ENCODE data around the gene GYPC. TPM values are rescaled to one million over a fixed set of nuclear protein-coding genes. Genes with fewer than 3 reads are reported as not detected.

The GYPC gene
- total RNA-seq, 1 experiment from 2014 or later, result 28.1 TPM

DNA sequence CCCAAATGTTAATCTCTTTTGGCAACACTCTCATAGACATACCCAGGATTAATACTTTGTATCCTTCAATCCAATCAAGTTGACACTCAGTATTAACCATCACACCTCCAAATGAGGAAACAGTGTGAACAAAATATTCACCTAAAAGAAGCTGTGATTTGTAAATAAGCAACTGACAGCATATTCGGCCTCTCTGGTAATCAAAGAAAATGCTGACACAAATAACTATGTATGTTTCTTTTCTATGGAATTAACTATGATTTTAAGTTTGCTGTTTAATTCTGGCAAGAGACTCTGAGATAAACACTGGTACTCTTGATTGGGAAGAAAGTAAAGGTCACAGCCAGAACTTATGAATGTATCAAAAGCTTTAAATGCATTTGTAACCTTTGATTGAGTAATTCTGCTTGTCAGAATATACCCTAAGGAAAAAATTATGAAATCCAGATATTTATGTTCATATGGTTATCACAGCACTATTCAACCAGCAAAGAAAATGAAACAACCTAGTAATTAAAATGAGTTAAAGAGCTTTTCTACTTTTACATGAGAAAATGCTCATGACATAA is 3.6 kb upstream of the GYPC start:
- DNase-seq (ENCODE audit: low spot score) (no peak), ATAC-seq (no peak)
- H3K36me3 Mint-ChIP-seq, result no peaks in the 10 kb centered on the region
- no peak overlapping the region for H3K27ac Mint-ChIP-seq
- POLR2A ChIA-PET, result no interaction called here
- H3K9me3 Mint-ChIP-seq, result peaks cover 26% of the 10 kb centered on the region
- H3K27me3 Mint-ChIP-seq (ENCODE audit: low read depth), result peaks cover 19% of the 10 kb centered on the region
- CTCF ChIA-PET, result interaction anchor here (0.9 kb wide), 1 partner anchor 124 kb away, joined by 3 read pairs; no protein-coding TSS in a partner anchor
- TF ChIP-seq SMAD4 (CRISPR knock-in tag; IDR thresholded peaks at IDR 0.05) (no peak), NFE2L1 (CRISPR knock-in tag; IDR thresholded peaks at IDR 0.05) (no peak), ZNF263 (CRISPR knock-in tag; IDR thresholded peaks at IDR 0.05; ENCODE audit: low read depth) (no peak), TCF7 (CRISPR knock-in tag; IDR thresholded peaks at IDR 0.05; ENCODE audit: low read depth) (no peak), MXD4 (CRISPR knock-in tag; IDR thresholded peaks at IDR 0.05; ENCODE audit: borderline replicate concordance) (no peak), ZNF121 (CRISPR knock-in tag; IDR thresholded peaks at IDR 0.05) (no peak)
- TF ChIP-seq, protein P1, sequence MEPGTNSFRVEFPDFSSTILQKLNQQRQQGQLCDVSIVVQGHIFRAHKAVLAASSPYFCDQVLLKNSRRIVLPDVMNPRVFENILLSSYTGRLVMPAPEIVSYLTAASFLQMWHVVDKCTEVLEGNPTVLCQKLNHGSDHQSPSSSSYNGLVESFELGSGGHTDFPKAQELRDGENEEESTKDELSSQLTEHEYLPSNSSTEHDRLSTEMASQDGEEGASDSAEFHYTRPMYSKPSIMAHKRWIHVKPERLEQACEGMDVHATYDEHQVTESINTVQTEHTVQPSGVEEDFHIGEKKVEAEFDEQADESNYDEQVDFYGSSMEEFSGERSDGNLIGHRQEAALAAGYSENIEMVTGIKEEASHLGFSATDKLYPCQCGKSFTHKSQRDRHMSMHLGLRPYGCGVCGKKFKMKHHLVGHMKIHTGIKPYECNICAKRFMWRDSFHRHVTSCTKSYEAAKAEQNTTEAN (CRISPR knock-in tag; IDR thresholded peaks at IDR 0.05), result no peak
- TF ChIP-seq, protein P2, sequence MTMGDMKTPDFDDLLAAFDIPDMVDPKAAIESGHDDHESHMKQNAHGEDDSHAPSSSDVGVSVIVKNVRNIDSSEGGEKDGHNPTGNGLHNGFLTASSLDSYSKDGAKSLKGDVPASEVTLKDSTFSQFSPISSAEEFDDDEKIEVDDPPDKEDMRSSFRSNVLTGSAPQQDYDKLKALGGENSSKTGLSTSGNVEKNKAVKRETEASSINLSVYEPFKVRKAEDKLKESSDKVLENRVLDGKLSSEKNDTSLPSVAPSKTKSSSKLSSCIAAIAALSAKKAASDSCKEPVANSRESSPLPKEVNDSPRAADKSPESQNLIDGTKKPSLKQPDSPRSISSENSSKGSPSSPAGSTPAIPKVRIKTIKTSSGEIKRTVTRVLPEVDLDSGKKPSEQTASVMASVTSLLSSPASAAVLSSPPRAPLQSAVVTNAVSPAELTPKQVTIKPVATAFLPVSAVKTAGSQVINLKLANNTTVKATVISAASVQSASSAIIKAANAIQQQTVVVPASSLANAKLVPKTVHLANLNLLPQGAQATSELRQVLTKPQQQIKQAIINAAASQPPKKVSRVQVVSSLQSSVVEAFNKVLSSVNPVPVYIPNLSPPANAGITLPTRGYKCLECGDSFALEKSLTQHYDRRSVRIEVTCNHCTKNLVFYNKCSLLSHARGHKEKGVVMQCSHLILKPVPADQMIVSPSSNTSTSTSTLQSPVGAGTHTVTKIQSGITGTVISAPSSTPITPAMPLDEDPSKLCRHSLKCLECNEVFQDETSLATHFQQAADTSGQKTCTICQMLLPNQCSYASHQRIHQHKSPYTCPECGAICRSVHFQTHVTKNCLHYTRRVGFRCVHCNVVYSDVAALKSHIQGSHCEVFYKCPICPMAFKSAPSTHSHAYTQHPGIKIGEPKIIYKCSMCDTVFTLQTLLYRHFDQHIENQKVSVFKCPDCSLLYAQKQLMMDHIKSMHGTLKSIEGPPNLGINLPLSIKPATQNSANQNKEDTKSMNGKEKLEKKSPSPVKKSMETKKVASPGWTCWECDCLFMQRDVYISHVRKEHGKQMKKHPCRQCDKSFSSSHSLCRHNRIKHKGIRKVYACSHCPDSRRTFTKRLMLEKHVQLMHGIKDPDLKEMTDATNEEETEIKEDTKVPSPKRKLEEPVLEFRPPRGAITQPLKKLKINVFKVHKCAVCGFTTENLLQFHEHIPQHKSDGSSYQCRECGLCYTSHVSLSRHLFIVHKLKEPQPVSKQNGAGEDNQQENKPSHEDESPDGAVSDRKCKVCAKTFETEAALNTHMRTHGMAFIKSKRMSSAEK (CRISPR knock-in tag; IDR thresholded peaks at IDR 0.05; ENCODE audit: borderline replicate concordance), result no peak
- TF ChIP-seq, protein P3, sequence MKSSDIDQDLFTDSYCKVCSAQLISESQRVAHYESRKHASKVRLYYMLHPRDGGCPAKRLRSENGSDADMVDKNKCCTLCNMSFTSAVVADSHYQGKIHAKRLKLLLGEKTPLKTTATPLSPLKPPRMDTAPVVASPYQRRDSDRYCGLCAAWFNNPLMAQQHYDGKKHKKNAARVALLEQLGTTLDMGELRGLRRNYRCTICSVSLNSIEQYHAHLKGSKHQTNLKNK (CRISPR knock-in tag; IDR thresholded peaks at IDR 0.05), result no peak
- TF ChIP-seq, protein P4, sequence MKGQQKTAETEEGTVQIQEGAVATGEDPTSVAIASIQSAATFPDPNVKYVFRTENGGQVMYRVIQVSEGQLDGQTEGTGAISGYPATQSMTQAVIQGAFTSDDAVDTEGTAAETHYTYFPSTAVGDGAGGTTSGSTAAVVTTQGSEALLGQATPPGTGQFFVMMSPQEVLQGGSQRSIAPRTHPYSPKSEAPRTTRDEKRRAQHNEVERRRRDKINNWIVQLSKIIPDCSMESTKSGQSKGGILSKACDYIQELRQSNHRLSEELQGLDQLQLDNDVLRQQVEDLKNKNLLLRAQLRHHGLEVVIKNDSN (CRISPR knock-in tag; IDR thresholded peaks at IDR 0.05), result no peak
- TF ChIP-seq, protein P5, sequence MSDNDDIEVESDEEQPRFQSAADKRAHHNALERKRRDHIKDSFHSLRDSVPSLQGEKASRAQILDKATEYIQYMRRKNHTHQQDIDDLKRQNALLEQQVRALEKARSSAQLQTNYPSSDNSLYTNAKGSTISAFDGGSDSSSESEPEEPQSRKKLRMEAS (CRISPR knock-in tag; IDR thresholded peaks at IDR 0.05), result no peak
- TF ChIP-seq, protein P6, sequence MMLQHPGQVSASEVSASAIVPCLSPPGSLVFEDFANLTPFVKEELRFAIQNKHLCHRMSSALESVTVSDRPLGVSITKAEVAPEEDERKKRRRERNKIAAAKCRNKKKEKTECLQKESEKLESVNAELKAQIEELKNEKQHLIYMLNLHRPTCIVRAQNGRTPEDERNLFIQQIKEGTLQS (CRISPR knock-in tag; conservative IDR thresholded peaks at IDR 0.05), result no peak
- TF ChIP-seq, protein P7, sequence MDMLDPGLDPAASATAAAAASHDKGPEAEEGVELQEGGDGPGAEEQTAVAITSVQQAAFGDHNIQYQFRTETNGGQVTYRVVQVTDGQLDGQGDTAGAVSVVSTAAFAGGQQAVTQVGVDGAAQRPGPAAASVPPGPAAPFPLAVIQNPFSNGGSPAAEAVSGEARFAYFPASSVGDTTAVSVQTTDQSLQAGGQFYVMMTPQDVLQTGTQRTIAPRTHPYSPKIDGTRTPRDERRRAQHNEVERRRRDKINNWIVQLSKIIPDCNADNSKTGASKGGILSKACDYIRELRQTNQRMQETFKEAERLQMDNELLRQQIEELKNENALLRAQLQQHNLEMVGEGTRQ (CRISPR knock-in tag; IDR thresholded peaks at IDR 0.05), result no peak
- H3K4me3 Mint-ChIP-seq, result no peak overlapping the region
- H3K4me1 Mint-ChIP-seq, result peaks cover 21% of the 10 kb centered on the region

DNA sequence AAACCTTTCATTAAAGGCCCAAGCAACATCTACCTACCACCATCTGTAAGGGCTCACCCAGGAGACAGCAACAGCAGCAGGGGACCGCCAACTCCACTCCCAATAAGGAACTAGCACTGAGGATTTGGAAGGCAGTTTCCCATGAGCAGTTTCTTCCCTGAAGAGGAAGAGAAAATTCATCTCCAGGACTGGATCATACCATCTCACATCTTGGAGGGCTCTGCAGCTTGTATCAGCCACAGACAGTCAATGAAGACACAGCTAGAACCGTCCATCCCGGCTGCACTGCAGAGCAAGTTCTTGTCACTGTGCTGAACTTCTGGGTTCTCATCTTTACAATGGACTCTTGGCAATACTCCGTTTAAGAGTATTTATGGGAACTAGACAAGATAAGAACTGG is 2.8 kb upstream of the GYPC start:
- H3K4me1 Mint-ChIP-seq, result peaks cover 28% of the 10 kb centered on the region
- ChIA-PET POLR2A (no interaction called here), CTCF (no interaction called here)
- peaks cover 22% of the 10 kb centered on the region for H3K9me3 Mint-ChIP-seq
- peaks cover 19% of the 10 kb centered on the region for H3K27me3 Mint-ChIP-seq (ENCODE audit: low read depth)
- no peak for TF ChIP-seq MYBL2 (CRISPR knock-in tag; IDR thresholded peaks at IDR 0.05)
- TF ChIP-seq, protein P8, sequence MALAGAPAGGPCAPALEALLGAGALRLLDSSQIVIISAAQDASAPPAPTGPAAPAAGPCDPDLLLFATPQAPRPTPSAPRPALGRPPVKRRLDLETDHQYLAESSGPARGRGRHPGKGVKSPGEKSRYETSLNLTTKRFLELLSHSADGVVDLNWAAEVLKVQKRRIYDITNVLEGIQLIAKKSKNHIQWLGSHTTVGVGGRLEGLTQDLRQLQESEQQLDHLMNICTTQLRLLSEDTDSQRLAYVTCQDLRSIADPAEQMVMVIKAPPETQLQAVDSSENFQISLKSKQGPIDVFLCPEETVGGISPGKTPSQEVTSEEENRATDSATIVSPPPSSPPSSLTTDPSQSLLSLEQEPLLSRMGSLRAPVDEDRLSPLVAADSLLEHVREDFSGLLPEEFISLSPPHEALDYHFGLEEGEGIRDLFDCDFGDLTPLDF (CRISPR knock-in tag; IDR thresholded peaks at IDR 0.05), result no peak
- TF ChIP-seq ZNF317 (CRISPR knock-in tag; IDR thresholded peaks at IDR 0.05; ENCODE audit: borderline replicate concordance, low read depth), result no peak
- TF ChIP-seq, protein P9, sequence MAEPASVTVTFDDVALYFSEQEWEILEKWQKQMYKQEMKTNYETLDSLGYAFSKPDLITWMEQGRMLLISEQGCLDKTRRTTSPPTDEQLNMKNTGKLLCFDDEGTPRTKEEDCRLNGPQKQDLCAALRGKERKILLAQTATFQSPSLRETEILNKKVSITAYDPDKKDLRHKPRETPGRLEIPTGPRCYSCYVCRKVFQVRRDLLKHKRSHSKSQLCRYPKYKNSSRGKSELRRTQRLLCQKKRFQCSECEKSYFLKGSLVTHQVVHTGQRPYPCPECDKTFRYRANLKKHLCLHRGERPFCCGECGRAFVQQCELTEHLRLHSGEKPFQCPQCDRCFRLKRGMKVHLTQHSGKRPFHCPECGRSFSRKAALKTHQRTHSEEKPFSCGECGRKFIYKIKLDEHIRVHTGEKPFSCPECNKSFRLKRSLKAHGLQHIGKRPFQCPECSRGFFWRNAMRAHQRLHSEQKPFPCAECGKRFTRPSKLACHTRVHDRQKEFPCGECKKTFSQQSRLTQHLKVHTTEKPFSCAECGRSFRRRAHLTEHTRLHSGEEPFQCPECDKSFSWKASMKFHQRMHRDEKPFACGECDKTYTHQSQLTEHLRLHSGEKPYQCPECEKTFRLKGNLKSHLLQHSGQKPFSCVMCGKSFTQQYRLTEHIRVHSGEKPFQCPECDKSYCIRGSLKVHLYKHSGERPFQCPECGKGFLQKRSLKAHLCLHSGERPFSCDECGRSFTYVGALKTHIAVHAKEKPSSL (CRISPR knock-in tag; conservative IDR thresholded peaks at IDR 0.05), result no peak
- ATAC-seq (no peak), DNase-seq (ENCODE audit: low spot score) (no peak)
- no peak overlapping the region for H3K4me3 Mint-ChIP-seq
- H3K27ac Mint-ChIP-seq, result no peak overlapping the region
- no peaks in the 10 kb centered on the region for H3K36me3 Mint-ChIP-seq
